OCI-LY1 (cell line): ENCODE results near the gene ZBTB7C.

Experiments
- CTCF ChIP-seq: fragments of 200-600 bp; sonication (generic), shearing (Covaris generic); IDR thresholded peaks from 2 replicates; pipeline ENCODE4 v1.5.1; 2017; ENCODE audit warnings: mild to moderate bottlenecking, antibody characterized with exemption, low read length, moderate library complexity, mixed read lengths
- EZH2 ChIP-seq: fragments of 200-600 bp; sonication (generic), shearing (Covaris generic); IDR thresholded peaks from 2 replicates; pipeline ENCODE4 v1.8.0; 2017; ENCODE audit warnings: borderline replicate concordance, mixed run types, mild to moderate bottlenecking, antibody characterized with exemption, low read length, moderate library complexity, mixed read lengths

DNA sequence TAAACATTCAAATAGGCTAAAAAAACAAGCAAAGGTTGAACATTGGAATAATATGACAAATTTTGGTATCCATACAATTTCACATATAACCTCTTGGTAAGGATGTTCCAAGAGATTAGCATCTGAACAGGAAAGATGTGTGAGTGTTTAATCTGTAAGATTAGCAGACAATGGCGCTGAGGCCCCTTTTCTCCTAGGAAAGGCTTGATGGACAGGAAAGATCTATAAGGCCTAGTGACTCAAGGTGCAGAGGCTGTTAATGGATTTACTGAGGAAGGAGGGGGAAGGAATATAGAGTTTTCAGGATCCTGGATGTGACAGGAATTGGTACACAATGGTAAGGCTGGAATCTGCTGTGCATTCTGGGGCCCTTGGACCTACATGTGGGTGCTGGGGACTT lies 430.6 kb downstream of the ZBTB7C start:
- TF ChIP-seq CTCF (no peak), EZH2 (no peak)
